WTC11 (cell line): Measurements from ENCODE around the gene TAS2R13. TPM values are rescaled to one million over a fixed set of nuclear protein-coding genes. Genes with fewer than 3 reads are reported as not detected.

ENCODE experiments used
- ATAC-seq: fragments of 200-7000 bp; cut with Tn5 transposase; 2 replicates; pipeline ENCODE4 v1.10.0; 2021; ENCODE audit warnings: mild to moderate bottlenecking, moderate library complexity
- CTCF ChIA-PET: fragments of 300-600 bp; sonication (Branson Sonifier 250); formaldehyde crosslinking; loops from one replicate; lab custom pipeline; 2021; ENCODE audit warnings: antibody characterized with exemption; lab: Charles Lee
- POLR2A ChIA-PET: fragments of 350-600 bp; sonication (Branson Sonifier 250); formaldehyde crosslinking; loops from one replicate; lab custom pipeline; 2021; ENCODE audit warnings: antibody characterized with exemption; lab: Charles Lee
- DNase-seq: peaks from one replicate; pipeline ENCODE4 v3.0.0; 2021; ENCODE audit warnings: low spot score
- H3K27ac Mint-ChIP-seq: 2 replicates; pipeline ENCODE4 v1.8.0; 2021; ENCODE audit warnings: mixed read lengths
- H3K27me3 Mint-ChIP-seq: 2 replicates; pipeline ENCODE4 v1.8.0; 2021; ENCODE audit warnings: low read depth, mild to moderate bottlenecking, moderate library complexity, mixed read lengths
- H3K36me3 Mint-ChIP-seq: 2 replicates; pipeline ENCODE4 v1.8.0; 2021; ENCODE audit warnings: mixed read lengths
- H3K4me1 Mint-ChIP-seq: 2 replicates; pipeline ENCODE4 v1.8.0; 2022; ENCODE audit warnings: mixed read lengths
- H3K4me3 Mint-ChIP-seq: 2 replicates; pipeline ENCODE4 v1.8.0; 2021; ENCODE audit warnings: mild to moderate bottlenecking, moderate library complexity, mixed read lengths
- H3K9me3 Mint-ChIP-seq: 2 replicates; pipeline ENCODE4 v1.8.0; 2021; ENCODE audit warnings: mixed read lengths
- ATF1 ChIP-seq: sonication (generic); formaldehyde crosslinking; IDR thresholded peaks from 2 replicates; pipeline ENCODE4 v1.8.1; 2023; ENCODE audit warnings: mild to moderate bottlenecking, moderate library complexity, missing genetic modification reagents
- ATF2 ChIP-seq: sonication (generic); formaldehyde crosslinking; IDR thresholded peaks from 2 replicates; pipeline ENCODE4 v1.8.1; 2022; ENCODE audit warnings: low read depth, missing genetic modification reagents, borderline replicate concordance
- E2F5 ChIP-seq: sonication (generic); formaldehyde crosslinking; IDR thresholded peaks from 2 replicates; pipeline ENCODE4 v1.8.1; 2022; ENCODE audit warnings: mild to moderate bottlenecking, moderate library complexity, missing genetic modification reagents
- ETV6 ChIP-seq: sonication (generic); formaldehyde crosslinking; IDR thresholded peaks from 2 replicates; pipeline ENCODE4 v1.8.1; 2022; ENCODE audit warnings: mild to moderate bottlenecking, missing genetic modification reagents
- GRHL2 ChIP-seq: fragments of 250-450 bp; sonication (Bioruptor Pico); IDR thresholded peaks from 2 replicates; pipeline ENCODE4 v1.8.0; 2022; ENCODE audit warnings: mild to moderate bottlenecking, moderate library complexity; ENCODE audit not compliant: insufficient replicate concordance, severe bottlenecking
- HMGA2 ChIP-seq: fragments of 250-450 bp; sonication (Bioruptor Pico); IDR thresholded peaks from 2 replicates; pipeline ENCODE4 v1.4.0; 2021; ENCODE audit warnings: mild to moderate bottlenecking, moderate library complexity
- JUN ChIP-seq: sonication (generic); formaldehyde crosslinking; IDR thresholded peaks from 2 replicates; pipeline ENCODE4 v1.8.0; 2023; ENCODE audit warnings: mild to moderate bottlenecking, missing genetic modification reagents
- NFATC4 ChIP-seq: fragments of 250-450 bp; sonication (Bioruptor Pico); IDR thresholded peaks from 2 replicates; pipeline ENCODE4 v1.9.0; 2021; ENCODE audit warnings: mild to moderate bottlenecking
- NFE2L1 ChIP-seq: sonication (generic); formaldehyde crosslinking; IDR thresholded peaks from 2 replicates; pipeline ENCODE4 v1.8.1; 2023; ENCODE audit warnings: missing genetic modification reagents
- NR2C2 ChIP-seq: sonication (generic); formaldehyde crosslinking; IDR thresholded peaks from 2 replicates; pipeline ENCODE4 v1.8.0; 2022; ENCODE audit warnings: mild to moderate bottlenecking, missing genetic modification reagents
- OVOL2 ChIP-seq: fragments of 250-450 bp; sonication (Bioruptor Pico); IDR thresholded peaks from 2 replicates; pipeline ENCODE4 v1.9.0; 2021; ENCODE audit warnings: mild to moderate bottlenecking, borderline replicate concordance
- RORB ChIP-seq: fragments of 250-450 bp; sonication (Bioruptor Pico); IDR thresholded peaks from 2 replicates; pipeline ENCODE4 v1.9.0; 2021; ENCODE audit warnings: mild to moderate bottlenecking
- ZNF232 ChIP-seq: sonication (generic); formaldehyde crosslinking; IDR thresholded peaks from 2 replicates; pipeline ENCODE4 v1.8.0; 2022; ENCODE audit warnings: mild to moderate bottlenecking, missing genetic modification reagents
- total RNA-seq: library from RNA; stranded (reverse); gene quantifications from 3 replicates; pipeline ENCODE4 v1.2.3, GENCODE V29; 2021
- TF ChIP-seq, protein P1 (sequence below): sonication (generic); formaldehyde crosslinking; IDR thresholded peaks from 2 replicates; pipeline ENCODE4 v1.8.1; 2023; ENCODE audit warnings: mild to moderate bottlenecking, missing genetic modification reagents, borderline replicate concordance
- TF ChIP-seq, protein P2 (sequence below): fragments of 250-450 bp; sonication (Bioruptor Pico); IDR thresholded peaks from 2 replicates; pipeline ENCODE4 v1.9.0; 2021; ENCODE audit warnings: mild to moderate bottlenecking
- TF ChIP-seq, protein P3 (sequence below): sonication (generic); formaldehyde crosslinking; IDR thresholded peaks from 2 replicates; pipeline ENCODE4 v1.8.1; 2022; ENCODE audit warnings: mild to moderate bottlenecking, missing genetic modification reagents, moderate library complexity, borderline replicate concordance
- TF ChIP-seq, protein P4 (sequence below): sonication (generic); formaldehyde crosslinking; IDR thresholded peaks from 2 replicates; pipeline ENCODE4 v1.8.1; 2023; ENCODE audit warnings: mild to moderate bottlenecking, moderate library complexity, missing genetic modification reagents
- TF ChIP-seq, protein P5 (sequence below): fragments of 250-450 bp; sonication (Bioruptor Pico); IDR thresholded peaks from 2 replicates; pipeline ENCODE4 v1.9.0; 2021; ENCODE audit warnings: moderate library complexity, mild to moderate bottlenecking, inconsistent platforms, borderline replicate concordance
- TF ChIP-seq, protein P6 (sequence below): sonication (generic); formaldehyde crosslinking; IDR thresholded peaks from 2 replicates; pipeline ENCODE4 v1.8.1; 2022; ENCODE audit warnings: missing genetic modification reagents, borderline replicate concordance

The TAS2R13 gene
- total RNA-seq, 1 experiment from 2014 or later: 0.37 TPM

GRCh38 chr12:10901427-10901826, 7.9 kb downstream of the TAS2R13 start:
- Mint-ChIP-seq H3K4me3 (no peak overlapping the region), H3K27me3 (no peaks in the 10 kb centered on the region), H3K9me3 (peaks cover 39% of the 10 kb centered on the region), H3K27ac (no peak overlapping the region), H3K4me1 (no peaks in the 10 kb centered on the region), H3K36me3 (peaks cover 27% of the 10 kb centered on the region)
- DNase-seq: no peak
- no peak for TF ChIP-seq JUN
- TF ChIP-seq NFATC4 (CRISPR knock-in tag): no peak
- TF ChIP-seq, protein P1, sequence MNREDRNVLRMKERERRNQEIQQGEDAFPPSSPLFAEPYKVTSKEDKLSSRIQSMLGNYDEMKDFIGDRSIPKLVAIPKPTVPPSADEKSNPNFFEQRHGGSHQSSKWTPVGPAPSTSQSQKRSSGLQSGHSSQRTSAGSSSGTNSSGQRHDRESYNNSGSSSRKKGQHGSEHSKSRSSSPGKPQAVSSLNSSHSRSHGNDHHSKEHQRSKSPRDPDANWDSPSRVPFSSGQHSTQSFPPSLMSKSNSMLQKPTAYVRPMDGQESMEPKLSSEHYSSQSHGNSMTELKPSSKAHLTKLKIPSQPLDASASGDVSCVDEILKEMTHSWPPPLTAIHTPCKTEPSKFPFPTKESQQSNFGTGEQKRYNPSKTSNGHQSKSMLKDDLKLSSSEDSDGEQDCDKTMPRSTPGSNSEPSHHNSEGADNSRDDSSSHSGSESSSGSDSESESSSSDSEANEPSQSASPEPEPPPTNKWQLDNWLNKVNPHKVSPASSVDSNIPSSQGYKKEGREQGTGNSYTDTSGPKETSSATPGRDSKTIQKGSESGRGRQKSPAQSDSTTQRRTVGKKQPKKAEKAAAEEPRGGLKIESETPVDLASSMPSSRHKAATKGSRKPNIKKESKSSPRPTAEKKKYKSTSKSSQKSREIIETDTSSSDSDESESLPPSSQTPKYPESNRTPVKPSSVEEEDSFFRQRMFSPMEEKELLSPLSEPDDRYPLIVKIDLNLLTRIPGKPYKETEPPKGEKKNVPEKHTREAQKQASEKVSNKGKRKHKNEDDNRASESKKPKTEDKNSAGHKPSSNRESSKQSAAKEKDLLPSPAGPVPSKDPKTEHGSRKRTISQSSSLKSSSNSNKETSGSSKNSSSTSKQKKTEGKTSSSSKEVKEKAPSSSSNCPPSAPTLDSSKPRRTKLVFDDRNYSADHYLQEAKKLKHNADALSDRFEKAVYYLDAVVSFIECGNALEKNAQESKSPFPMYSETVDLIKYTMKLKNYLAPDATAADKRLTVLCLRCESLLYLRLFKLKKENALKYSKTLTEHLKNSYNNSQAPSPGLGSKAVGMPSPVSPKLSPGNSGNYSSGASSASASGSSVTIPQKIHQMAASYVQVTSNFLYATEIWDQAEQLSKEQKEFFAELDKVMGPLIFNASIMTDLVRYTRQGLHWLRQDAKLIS (CRISPR knock-in tag): no peak
- TF ChIP-seq ETV6 (CRISPR knock-in tag): no peak
- TF ChIP-seq ZNF232 (CRISPR knock-in tag): no peak
- POLR2A ChIA-PET: no interaction called here
- CTCF ChIA-PET: interaction anchor here (0.5 to 0.6 kb wide), 2 partner anchors 77 to 169 kb away, joined by 3 to 4 read pairs; no protein-coding TSS in a partner anchor
- no peak; the same call in 1 of the 2 replicates for ATAC-seq

GRCh38 chr12:10900972-10901371, 8.4 kb downstream of the TAS2R13 start:
- Mint-ChIP-seq H3K4me3 (no peak overlapping the region), H3K27ac (no peak overlapping the region), H3K9me3 (peaks cover 38% of the 10 kb centered on the region), H3K36me3 (peaks cover 27% of the 10 kb centered on the region), H3K27me3 (no peaks in the 10 kb centered on the region), H3K4me1 (no peaks in the 10 kb centered on the region)
- TF ChIP-seq OVOL2 (CRISPR knock-in tag) (no peak), RORB (CRISPR knock-in tag) (no peak), ATF1 (CRISPR knock-in tag) (no peak), GRHL2 (CRISPR knock-in tag) (no peak), NFATC4 (CRISPR knock-in tag) (no peak), ATF2 (CRISPR knock-in tag) (no peak), E2F5 (CRISPR knock-in tag) (no peak), NFE2L1 (CRISPR knock-in tag) (no peak), HMGA2 (no peak), NR2C2 (CRISPR knock-in tag) (no peak)
- TF ChIP-seq, protein P2, sequence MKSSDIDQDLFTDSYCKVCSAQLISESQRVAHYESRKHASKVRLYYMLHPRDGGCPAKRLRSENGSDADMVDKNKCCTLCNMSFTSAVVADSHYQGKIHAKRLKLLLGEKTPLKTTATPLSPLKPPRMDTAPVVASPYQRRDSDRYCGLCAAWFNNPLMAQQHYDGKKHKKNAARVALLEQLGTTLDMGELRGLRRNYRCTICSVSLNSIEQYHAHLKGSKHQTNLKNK (CRISPR knock-in tag): no peak
- TF ChIP-seq, protein P3, sequence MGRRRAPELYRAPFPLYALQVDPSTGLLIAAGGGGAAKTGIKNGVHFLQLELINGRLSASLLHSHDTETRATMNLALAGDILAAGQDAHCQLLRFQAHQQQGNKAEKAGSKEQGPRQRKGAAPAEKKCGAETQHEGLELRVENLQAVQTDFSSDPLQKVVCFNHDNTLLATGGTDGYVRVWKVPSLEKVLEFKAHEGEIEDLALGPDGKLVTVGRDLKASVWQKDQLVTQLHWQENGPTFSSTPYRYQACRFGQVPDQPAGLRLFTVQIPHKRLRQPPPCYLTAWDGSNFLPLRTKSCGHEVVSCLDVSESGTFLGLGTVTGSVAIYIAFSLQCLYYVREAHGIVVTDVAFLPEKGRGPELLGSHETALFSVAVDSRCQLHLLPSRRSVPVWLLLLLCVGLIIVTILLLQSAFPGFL (CRISPR knock-in tag): no peak
- TF ChIP-seq, protein P4, sequence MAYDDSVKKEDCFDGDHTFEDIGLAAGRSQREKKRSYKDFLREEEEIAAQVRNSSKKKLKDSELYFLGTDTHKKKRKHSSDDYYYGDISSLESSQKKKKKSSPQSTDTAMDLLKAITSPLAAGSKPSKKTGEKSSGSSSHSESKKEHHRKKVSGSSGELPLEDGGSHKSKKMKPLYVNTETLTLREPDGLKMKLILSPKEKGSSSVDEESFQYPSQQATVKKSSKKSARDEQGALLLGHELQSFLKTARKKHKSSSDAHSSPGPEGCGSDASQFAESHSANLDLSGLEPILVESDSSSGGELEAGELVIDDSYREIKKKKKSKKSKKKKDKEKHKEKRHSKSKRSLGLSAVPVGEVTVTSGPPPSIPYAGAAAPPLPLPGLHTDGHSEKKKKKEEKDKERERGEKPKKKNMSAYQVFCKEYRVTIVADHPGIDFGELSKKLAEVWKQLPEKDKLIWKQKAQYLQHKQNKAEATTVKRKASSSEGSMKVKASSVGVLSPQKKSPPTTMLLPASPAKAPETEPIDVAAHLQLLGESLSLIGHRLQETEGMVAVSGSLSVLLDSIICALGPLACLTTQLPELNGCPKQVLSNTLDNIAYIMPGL (CRISPR knock-in tag): no peak
- TF ChIP-seq, protein P5, sequence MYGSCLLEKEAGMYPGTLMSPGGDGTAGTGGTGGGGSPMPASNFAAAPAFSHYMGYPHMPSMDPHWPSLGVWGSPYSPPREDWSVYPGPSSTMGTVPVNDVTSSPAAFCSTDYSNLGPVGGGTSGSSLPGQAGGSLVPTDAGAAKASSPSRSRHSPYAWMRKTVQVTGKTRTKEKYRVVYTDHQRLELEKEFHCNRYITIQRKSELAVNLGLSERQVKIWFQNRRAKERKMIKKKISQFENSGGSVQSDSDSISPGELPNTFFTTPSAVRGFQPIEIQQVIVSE (CRISPR knock-in tag): no peak
- TF ChIP-seq, protein P6, sequence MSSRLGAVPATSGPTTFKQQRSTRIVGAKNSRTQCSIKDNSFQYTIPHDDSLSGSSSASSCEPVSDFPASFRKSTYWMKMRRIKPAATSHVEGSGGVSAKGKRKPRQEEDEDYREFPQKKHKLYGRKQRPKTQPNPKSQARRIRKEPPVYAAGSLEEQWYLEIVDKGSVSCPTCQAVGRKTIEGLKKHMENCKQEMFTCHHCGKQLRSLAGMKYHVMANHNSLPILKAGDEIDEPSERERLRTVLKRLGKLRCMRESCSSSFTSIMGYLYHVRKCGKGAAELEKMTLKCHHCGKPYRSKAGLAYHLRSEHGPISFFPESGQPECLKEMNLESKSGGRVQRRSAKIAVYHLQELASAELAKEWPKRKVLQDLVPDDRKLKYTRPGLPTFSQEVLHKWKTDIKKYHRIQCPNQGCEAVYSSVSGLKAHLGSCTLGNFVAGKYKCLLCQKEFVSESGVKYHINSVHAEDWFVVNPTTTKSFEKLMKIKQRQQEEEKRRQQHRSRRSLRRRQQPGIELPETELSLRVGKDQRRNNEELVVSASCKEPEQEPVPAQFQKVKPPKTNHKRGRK: no peak
- POLR2A ChIA-PET: no interaction called here
- CTCF ChIA-PET: interaction anchor here (0.6 kb wide), 1 partner anchor 77 kb away, joined by 3 read pairs; no protein-coding TSS in a partner anchor
- no peak for DNase-seq
- ATAC-seq: no peak
